Body of pancreas (tissue), 4 donors: ENCODE results near the gene TNFRSF11A.

Experiments used
- CTCF ChIP-seq, 7 experiments: fragments of 450-650 bp in 4 of 7; fragments of 200-600 bp in 3 of 7; sonication (generic) in 3 of 7; IDR thresholded peaks; one replicate each; pipeline ENCODE4 v1.5.1; 2016 to 2019; ENCODE audit warnings: antibody characterized with exemption in 7 of 7
- POLR2A ChIP-seq, 3 donors: fragments of 450-650 bp; IDR thresholded peaks; one replicate each; pipeline ENCODE4 v1.6.1; 2016; ENCODE audit warnings: antibody characterized with exemption in 3 of 3, mild to moderate bottlenecking in 2 of 3

GRCh38 chr18:62384068-62384467 lies 59.0 kb downstream of the TNFRSF11A start:
- TF ChIP-seq CTCF (IDR thresholded peaks at IDR 0.05) = no peak
- TF ChIP-seq POLR2A (IDR thresholded peaks at IDR 0.05) = no peak
